Neural crest cell (in vitro differentiated cells): ENCODE measurements around the gene ZXDC. TPM values are rescaled to one million over a fixed set of nuclear protein-coding genes. Genes with fewer than 3 reads are reported as not detected.

Experiments used
- DNase-seq: peaks from one replicate; pipeline ENCODE4 v3.0.0; 2021; ENCODE audit warnings: low read depth, mixed read lengths, low spot score
- H3K27ac Mint-ChIP-seq: one replicate; pipeline ENCODE4 v1.8.0; 2021; ENCODE audit warnings: mild to moderate bottlenecking, mixed read lengths; ENCODE audit not compliant: unreplicated experiment
- H3K27me3 Mint-ChIP-seq: 2 replicates; pipeline ENCODE4 v1.8.0; 2021; ENCODE audit warnings: low read depth, mild to moderate bottlenecking, mixed read lengths
- H3K36me3 Mint-ChIP-seq: 2 replicates; pipeline ENCODE4 v1.8.0; 2021; ENCODE audit warnings: low read depth, mild to moderate bottlenecking, mixed read lengths
- H3K4me1 Mint-ChIP-seq: 2 replicates; pipeline ENCODE4 v1.8.0; 2021; ENCODE audit warnings: mixed read lengths
- H3K4me3 Mint-ChIP-seq: one replicate; pipeline ENCODE4 v1.8.0; 2021; ENCODE audit warnings: mild to moderate bottlenecking, mixed read lengths
- H3K9me3 Mint-ChIP-seq: 2 replicates; pipeline ENCODE4 v1.8.0; 2021; ENCODE audit warnings: mixed read lengths
- CTCF ChIP-seq: fragments of 200-600 bp; sonication (generic); conservative IDR thresholded peaks from 2 replicates; pipeline ENCODE4 v1.5.0; 2021; ENCODE audit warnings: antibody characterized with exemption, mild to moderate bottlenecking
- total RNA-seq: library from RNA; stranded (reverse); gene quantifications from 2 replicates; pipeline ENCODE4 v1.2.1, GENCODE V29; 2021

The ZXDC gene
- total RNA-seq, 1 donor from 2014 or later = 34.3 TPM

DNA sequence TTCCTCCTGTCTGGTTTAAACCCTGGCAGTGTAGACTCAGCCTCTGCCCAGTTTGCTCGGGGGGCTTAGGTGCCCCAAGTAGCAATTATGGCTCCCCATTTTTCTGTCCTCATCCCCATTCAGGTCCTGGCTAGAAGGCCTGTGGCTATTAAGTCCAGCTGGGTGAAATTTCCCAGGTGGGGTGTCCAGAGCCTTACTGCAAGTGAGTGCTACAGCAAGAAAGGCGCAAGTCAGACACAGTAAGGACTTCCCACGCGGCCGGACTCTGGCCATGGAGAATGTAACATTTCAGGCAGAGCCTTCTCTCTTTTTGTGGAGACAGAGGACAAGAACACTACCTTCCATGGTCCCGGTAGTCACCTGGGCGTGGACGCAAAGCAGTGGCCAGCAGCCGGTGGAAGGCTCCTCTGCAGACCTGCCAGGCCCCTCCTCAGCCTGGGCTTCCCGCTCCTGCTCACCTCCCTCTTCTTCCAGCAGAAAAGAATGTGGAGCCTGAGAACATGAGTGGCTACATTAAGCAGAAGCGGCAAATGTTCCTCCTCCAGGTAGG lies 57.6 kb downstream of the ZXDC start:
- no peak overlapping the region for H3K4me3 Mint-ChIP-seq
- no peak overlapping the region for H3K27ac Mint-ChIP-seq
- DNase-seq = no peak
- no peaks in the 10 kb centered on the region for H3K27me3 Mint-ChIP-seq
- TF ChIP-seq CTCF = no peak
- H3K9me3 Mint-ChIP-seq = no peaks in the 10 kb centered on the region
- peaks cover 5% of the 10 kb centered on the region for H3K4me1 Mint-ChIP-seq
- H3K36me3 Mint-ChIP-seq = no peaks in the 10 kb centered on the region

GRCh38 chr3:126417515-126417914 lies 58.2 kb downstream of the ZXDC start:
- no peak for TF ChIP-seq CTCF
- Mint-ChIP-seq H3K27me3 (no peaks in the 10 kb centered on the region), H3K9me3 (no peaks in the 10 kb centered on the region), H3K27ac (no peak overlapping the region), H3K4me1 (peaks cover 5% of the 10 kb centered on the region), H3K4me3 (no peak overlapping the region), H3K36me3 (no peaks in the 10 kb centered on the region)
- no peak for DNase-seq

DNA sequence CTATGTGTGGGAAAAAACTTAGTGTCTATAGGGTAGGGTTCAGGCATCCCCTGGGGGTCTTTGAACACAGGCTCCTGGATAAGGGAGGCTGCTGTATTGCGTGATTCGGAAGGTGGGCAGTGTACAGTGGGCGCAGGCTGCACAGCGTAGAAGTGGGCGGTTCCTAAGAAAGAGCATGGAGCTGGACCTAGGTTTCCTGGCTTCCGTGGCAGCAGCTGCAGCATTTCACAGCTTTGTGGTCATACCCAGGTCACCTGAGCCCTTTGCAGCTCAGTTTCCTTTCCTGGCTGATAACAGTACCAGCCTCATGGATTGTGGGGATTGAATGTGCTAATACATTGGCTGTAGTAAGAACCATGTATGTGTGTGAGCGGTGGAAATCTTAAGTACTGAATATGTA lies 58.7 kb downstream of the ZXDC start:
- no peak for DNase-seq

DNA sequence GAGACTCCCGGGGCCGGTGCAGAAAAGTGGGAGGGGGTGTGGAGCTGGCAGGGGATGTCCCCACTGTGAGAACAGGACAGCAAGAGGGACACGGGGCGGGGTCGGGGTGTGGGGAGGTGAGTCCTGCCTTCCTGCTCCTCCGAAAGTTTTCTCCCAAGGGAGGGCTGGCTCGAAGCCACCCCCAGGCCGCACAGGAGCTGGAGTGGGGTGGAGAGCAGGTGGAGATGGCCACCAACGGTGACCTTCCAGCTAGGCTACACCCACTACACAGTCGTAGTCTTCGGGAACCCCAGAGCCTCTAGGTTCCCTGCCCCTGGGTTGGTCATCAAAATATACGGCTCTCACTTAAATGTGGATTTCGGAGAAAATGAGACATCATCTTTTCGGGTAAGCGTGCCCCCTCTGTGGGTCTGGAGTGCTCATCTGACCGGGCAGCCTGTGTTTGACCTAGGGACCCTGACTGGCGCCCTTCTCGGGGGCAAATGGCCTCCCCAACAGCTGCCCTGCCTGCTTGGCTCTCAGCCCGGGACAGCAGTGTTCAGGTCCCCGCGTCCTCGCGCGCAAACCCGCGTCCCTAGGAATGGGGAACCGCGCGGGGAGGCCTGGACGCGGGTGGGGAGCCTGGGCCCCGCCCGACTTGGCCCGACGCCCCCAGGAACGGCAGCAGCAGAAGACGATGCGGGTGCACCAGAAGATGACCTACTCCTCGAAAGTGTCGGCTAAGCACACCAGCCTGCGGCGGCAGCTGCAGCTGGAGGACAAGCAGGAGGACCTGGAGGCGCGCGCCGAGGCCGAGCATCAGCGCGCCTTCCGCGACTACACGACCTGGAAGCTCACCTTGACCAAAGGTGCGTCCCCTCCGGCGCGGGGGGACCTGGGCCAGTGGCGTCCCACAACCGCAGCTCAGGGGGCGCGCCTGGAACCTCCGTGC lies 59.8 kb downstream of the ZXDC start:
- H3K4me3 Mint-ChIP-seq = no peak overlapping the region
- H3K36me3 Mint-ChIP-seq = no peaks in the 10 kb centered on the region
- H3K9me3 Mint-ChIP-seq = no peaks in the 10 kb centered on the region
- H3K27me3 Mint-ChIP-seq = peaks cover 3% of the 10 kb centered on the region
- peaks cover 5% of the 10 kb centered on the region for H3K4me1 Mint-ChIP-seq
- no peak overlapping the region for H3K27ac Mint-ChIP-seq
- no peak for DNase-seq
- no peak for TF ChIP-seq CTCF

More for the DNA sequence above, 58.7 kb downstream of the ZXDC start:
- no peak for TF ChIP-seq CTCF
- Mint-ChIP-seq H3K27ac (no peak overlapping the region), H3K36me3 (no peaks in the 10 kb centered on the region), H3K27me3 (no peaks in the 10 kb centered on the region), H3K4me3 (no peak overlapping the region), H3K4me1 (peaks cover 5% of the 10 kb centered on the region), H3K9me3 (no peaks in the 10 kb centered on the region)

- no peaks in the 10 kb centered on the region for H3K9me3 Mint-ChIP-seq
- H3K27ac Mint-ChIP-seq = no peak overlapping the region
- TF ChIP-seq CTCF = no peak
- no peak overlapping the region for H3K4me3 Mint-ChIP-seq
- no peaks in the 10 kb centered on the region for H3K4me1 Mint-ChIP-seq
- peaks cover 3% of the 10 kb centered on the region for H3K27me3 Mint-ChIP-seq
- no peak for DNase-seq
- H3K36me3 Mint-ChIP-seq = no peaks in the 10 kb centered on the region
These were observed 60.6 kb downstream of the ZXDC start for GRCh38 chr3:126414961-126415660.
